ENCODE results near the gene KLHL22.

DNA sequence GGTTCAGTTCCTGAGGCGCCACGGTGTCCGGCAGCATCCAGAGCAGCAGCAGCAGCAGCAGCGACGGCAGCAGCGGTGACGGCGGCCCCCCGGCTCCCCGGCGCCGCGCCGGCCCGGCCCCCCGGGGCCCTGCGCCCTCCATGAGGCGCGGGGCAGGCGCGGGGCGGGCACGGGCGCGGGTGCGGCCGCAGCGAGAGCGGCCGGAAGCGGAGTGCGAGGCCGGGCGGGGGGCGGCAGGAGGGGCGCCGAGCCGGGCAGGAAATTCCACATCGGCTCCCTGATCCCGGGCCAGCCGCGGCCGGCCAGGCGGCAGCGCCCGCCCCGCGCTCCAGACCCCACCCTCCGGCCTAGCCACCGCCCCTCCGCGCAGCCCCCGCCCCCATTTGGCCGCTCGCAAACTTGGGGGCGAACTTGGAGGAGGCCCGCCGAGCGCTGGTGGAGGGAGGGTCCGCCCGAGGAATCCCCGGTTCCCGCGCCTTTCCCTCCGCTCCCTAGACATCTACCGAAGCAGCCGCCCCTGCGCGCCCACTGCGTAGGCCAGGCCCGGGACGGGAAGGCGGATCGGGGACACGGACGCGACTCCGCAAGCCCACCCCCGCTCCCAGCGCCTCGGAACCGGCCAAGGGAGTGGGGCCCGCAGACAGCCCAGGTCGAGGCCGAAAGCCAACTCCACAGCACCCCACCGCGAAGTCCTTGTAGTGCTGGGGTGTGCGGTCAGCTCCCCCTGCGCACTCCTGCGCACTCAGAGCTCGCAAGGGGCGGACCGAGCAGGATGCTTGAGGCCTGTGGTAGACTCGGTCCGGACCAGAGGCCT, 57.8 kb downstream of the KLHL22 start, which contains the start of gene SCARF2:
- TF ChIP-seq TAF1 (IDR thresholded peaks at IDR 0.05; ENCODE audit: borderline replicate concordance, low read depth, low read length) (no peak), POLR2A (IDR thresholded peaks at IDR 0.05; ENCODE audit: low read depth, low read length) (no peak), POLR2AphosphoS5 (IDR thresholded peaks at IDR 0.05; ENCODE audit: low read depth, low read length) (no peak)

All from GM12892 (cell line).